GM12891 (cell line): ENCODE results near the gene ATXN1.

ENCODE experiments used
- DNase-seq: peaks from one replicate; pipeline ENCODE4 v3.0.0; 2011; ENCODE audit warnings: low spot score; ENCODE audit not compliant: insufficient read length
- FAIRE-seq: peaks from 2 replicates; lab custom pipeline; 2011; peaks lifted over from hg19 to GRCh38; lab: Jason Lieb, UNC
- PAX5 ChIP-seq: IDR thresholded peaks from 2 replicates; pipeline ENCODE4 v1.6.1; 2011; ENCODE audit warnings: low read length, moderate library complexity, mild to moderate bottlenecking; ENCODE audit not compliant: insufficient read depth, severe bottlenecking
- POLR2A ChIP-seq: IDR thresholded peaks from 2 replicates; pipeline ENCODE4 v1.6.1; 2011; ENCODE audit warnings: low read depth, low read length, control low read depth
- POLR2AphosphoS5 ChIP-seq: IDR thresholded peaks from 2 replicates; pipeline ENCODE4 v1.6.1; 2011; ENCODE audit warnings: low read depth, low read length, control low read depth
- POU2F2 ChIP-seq: IDR thresholded peaks from 2 replicates; pipeline ENCODE4 v1.6.1; 2011; ENCODE audit warnings: low read depth, mild to moderate bottlenecking, control low read depth, low read length, moderate library complexity
- SPI1 ChIP-seq: IDR thresholded peaks from 2 replicates; pipeline ENCODE4 v1.6.1; 2011; ENCODE audit warnings: low read depth, low read length, control low read depth
- TAF1 ChIP-seq: IDR thresholded peaks from 2 replicates; pipeline ENCODE4 v1.6.1; 2011; ENCODE audit warnings: low read depth, low read length, control low read depth

The ATXN1 gene

GRCh38 chr6:16757332-16757731 is 3.9 kb downstream of the ATXN1 start:
- no peak for TF ChIP-seq POLR2A
- TF ChIP-seq POLR2AphosphoS5: no peak
- no peak for TF ChIP-seq POU2F2
- no peak for TF ChIP-seq TAF1
- TF ChIP-seq PAX5: no peak
- no peak for TF ChIP-seq SPI1
- DNase-seq: no peak
- no peak for FAIRE-seq

- DNase-seq: no peak
- no peak for FAIRE-seq
- no peak for TF ChIP-seq SPI1
These were observed 4.5 kb downstream of the ATXN1 start for GRCh38 chr6:16756660-16757255.

DNA sequence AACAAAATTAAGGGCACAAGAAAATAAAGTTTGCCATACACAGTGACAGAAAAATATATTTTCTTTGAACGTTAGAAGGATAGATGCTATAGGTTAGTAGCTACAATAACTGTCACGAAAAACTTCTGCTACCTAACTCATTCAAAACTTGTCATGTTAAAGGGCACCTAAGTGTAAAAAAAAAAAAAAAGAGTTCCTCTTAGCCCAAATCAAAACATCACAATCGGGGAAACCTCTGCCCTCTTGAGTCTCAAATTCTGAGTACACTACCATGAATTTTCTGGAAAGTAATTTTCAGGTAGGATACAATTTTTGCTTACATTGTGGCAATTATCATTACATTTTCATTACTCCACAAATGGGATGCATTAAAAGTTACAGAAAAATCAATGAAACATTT is 5.7 kb downstream of the ATXN1 start:
- DNase-seq (no peak), FAIRE-seq (no peak)
- TF ChIP-seq POLR2A: no peak
- no peak for TF ChIP-seq SPI1
- TF ChIP-seq PAX5: no peak
- no peak for TF ChIP-seq TAF1
- no peak for TF ChIP-seq POU2F2
- TF ChIP-seq POLR2AphosphoS5: no peak

DNA sequence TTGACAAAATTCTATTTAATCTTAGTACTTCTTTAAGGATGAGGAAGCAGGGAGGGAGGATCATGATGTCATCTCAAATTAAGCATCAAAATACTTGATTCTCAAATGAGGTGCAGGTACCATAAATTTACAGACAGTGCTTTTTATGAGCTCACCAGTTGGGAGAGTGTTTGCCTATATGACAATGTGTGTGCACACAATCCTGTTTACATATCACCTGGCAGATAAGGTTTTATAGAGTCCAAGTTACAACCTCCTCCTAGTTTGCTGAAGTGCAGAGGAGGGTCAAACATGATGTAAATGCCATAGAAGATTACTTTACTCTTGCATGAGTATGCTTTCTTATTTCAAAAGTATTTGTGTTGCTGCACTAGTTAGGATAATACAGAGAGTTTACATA is 6.4 kb downstream of the ATXN1 start:
- FAIRE-seq (no peak), DNase-seq (no peak)
- TF ChIP-seq SPI1 (no peak), POU2F2 (no peak), TAF1 (no peak), POLR2A (no peak), PAX5 (no peak), POLR2AphosphoS5 (no peak)

- no peak for TF ChIP-seq TAF1
- no peak for TF ChIP-seq POU2F2
- TF ChIP-seq PAX5: no peak
- no peak for TF ChIP-seq POLR2A
- no peak for TF ChIP-seq POLR2AphosphoS5
- no peak for TF ChIP-seq SPI1
- FAIRE-seq: no peak
- no peak for DNase-seq
These were observed 7.0 kb downstream of the ATXN1 start for GRCh38 chr6:16754274-16754673.

GRCh38 chr6:16753341-16753740 is 7.9 kb downstream of the ATXN1 start:
- DNase-seq (no peak), FAIRE-seq (no peak)
- TF ChIP-seq POU2F2 (no peak), POLR2A (no peak), SPI1 (no peak), TAF1 (no peak), PAX5 (no peak), POLR2AphosphoS5 (no peak)

GRCh38 chr6:16752206-16752866 is 8.9 kb downstream of the ATXN1 start:
- TF ChIP-seq PAX5 (no peak), SPI1 (no peak), POLR2A (no peak), POU2F2 (no peak), POLR2AphosphoS5 (no peak), TAF1 (no peak)
- DNase-seq: no peak
- FAIRE-seq: no peak

- no peak for TF ChIP-seq PAX5
- TF ChIP-seq POU2F2: no peak
- no peak for TF ChIP-seq POLR2AphosphoS5
- no peak for TF ChIP-seq TAF1
- no peak for TF ChIP-seq SPI1
- TF ChIP-seq POLR2A: no peak
- FAIRE-seq (no peak), DNase-seq (no peak)
These were observed 9.9 kb downstream of the ATXN1 start for GRCh38 chr6:16751251-16751946.

DNA sequence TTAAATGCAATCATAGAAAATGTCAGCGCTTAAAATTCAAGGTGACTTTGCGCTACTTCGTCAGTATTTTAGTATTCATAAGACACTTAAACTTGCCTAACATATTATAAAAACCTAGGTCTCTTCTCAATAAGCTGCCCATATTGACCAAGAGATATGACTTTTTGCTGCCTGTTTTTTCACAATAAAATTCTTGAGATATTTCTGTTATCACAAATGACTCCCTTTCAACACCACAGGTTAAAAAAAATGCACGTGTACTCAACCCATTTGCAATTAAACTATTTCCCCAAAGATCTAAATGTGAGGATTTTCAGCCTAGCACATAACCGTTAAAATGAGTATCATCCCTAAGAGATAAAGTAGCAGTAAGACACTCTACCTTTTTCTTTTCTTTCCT is 10.7 kb downstream of the ATXN1 start:
- DNase-seq (no peak), FAIRE-seq (no peak)
- TF ChIP-seq POLR2AphosphoS5 (no peak), TAF1 (no peak), PAX5 (no peak), POLR2A (no peak), POU2F2 (no peak), SPI1 (no peak)
